ENCODE results near the gene APOBEC3A. TPM values are rescaled to one million over a fixed set of nuclear protein-coding genes. Genes with fewer than 3 reads are reported as not detected.

APOBEC3A gene
- 10 to 100 TPM in 2 of 5 experiments, not detected in 3; 15.7 to 79.1 TPM for total RNA-seq
- under 1 TPM in 1 of 2 donors, not detected in 1; 0.13 TPM for polyA plus RNA-seq
- not detected for total RNA-seq

DNA sequence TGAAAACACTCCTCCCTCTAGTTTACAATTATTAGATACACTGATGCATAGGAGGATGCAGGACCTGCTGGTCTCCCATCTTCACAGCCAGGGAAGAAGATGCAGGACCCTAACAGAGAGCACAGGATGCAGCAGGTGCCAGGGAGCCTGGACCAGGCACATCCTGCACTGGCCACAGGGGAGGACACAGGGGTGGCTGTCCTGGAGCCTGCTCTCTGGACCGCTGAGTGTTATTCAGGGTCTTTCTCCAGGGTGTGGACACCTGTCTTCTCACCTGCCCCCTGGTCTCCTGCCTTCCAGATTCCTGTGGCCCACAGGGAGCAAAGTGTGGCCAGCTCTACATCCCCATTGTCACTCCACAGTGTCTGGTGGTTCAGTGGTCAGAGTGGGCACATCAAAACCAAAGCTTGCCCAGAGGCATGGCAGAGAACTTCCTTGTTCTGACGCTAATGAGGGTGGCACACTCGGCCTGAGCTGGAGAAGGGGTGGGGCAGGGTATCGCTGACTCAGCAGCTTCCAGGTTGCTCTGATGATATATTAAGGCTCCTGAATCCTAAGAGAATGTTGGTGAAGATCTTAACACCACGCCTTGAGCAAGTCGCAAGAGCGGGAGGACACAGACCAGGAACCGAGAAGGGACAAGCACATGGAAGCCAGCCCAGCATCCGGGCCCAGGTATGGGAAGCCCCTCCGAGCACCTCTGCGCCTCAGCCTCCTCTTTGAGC, at the start of gene APOBEC3A:
Gene APOBEC3A (plus strand): TSS at position 564 of the 725 bp plus-strand sequence. CDS start 83 bp downstream, at position 647.
- H3K4me3 ChIP-seq (ENCODE audit: low read length), result no peak within 1 kb of the TSS
- ATAC-seq, result peak; percentile 67
- DNase-seq, result no peak

DNA sequence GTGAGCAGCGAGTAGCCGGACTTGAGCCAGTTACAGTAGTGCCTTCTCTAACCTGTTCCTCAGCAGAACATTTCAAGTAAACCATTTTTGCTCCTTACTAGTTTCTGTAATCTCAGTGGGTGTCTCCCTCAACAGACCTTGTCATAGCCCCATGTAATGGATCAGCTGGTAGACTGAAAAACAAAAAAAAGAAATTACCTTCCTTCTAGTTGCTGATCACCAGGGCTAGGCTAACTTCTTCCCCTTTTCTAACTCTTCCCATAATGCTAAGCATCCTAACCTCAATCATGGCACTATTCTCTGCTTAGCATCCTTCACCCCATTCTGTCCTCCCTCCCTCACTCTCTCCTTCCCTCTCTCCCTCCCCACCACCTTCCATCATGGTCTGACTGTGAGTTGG, 49.6 kb upstream of the APOBEC3A start:
- Mint-ChIP-seq H3K4me3 (no peak overlapping the region), H3K36me3 (peaks cover 0 to 4% (median 3%) of the 10 kb centered on the region in 5 donors), H3K27ac (no peak overlapping the region), H3K4me1 (peaks cover 0 to 3% (median 0%) of the 10 kb centered on the region in 7 donors), H3K27me3 (peaks cover 19 to 46% (median 32%) of the 10 kb centered on the region in 5 donors), H3K9me3 (peaks cover 0 to 10% (median 3%) of the 10 kb centered on the region in 11 donors)
- Histone ChIP-seq H3K36me3 (ENCODE audit: control insufficient read depth in 2 of 3, insufficient read depth in 3 of 3, low read length in 3 of 3) (no peaks in the 10 kb centered on the region), H3K9me3 (ENCODE audit: control insufficient read depth in 2 of 3, low read length in 3 of 3) (no peaks in the 10 kb centered on the region), H3K4me3 (ENCODE audit: low read length) (no peak overlapping the region), H3K27me3 (ENCODE audit: control insufficient read depth in 2 of 2, insufficient read depth in 2 of 2, low read length in 2 of 2) (no peaks in the 10 kb centered on the region), H3K27ac (ENCODE audit: low read depth, low read length) (no peak overlapping the region), H3K4me1 (ENCODE audit: control insufficient read depth in 2 of 2, insufficient read depth in 2 of 2, low read length in 2 of 2) (no peaks in the 10 kb centered on the region)
- ATAC-seq (no peak), DNase-seq (no peak)
- ChIA-PET POLR2A (no interaction called here), CTCF (no interaction called here)
- intact Hi-C loops (cut with micrococcal nuclease), result no loop called here

More for the DNA sequence above, at the start of gene APOBEC3A:
- ChIA-PET CTCF (no interaction called here), POLR2A (interaction anchor here (0.5 kb wide), 1 partner anchor 164 kb away, joined by 3 read pairs; no protein-coding TSS in a partner anchor)
- no peaks in the 10 kb centered on the region for H3K9me3 ChIP-seq (ENCODE audit: control insufficient read depth in 2 of 3, low read length in 3 of 3)
- peaks cover 0 to 49% (median 0%) of the 10 kb centered on the region in 7 donors for H3K4me1 Mint-ChIP-seq
- peak within 1 kb of the TSS in 1 of 10 donors; percentile 44 for H3K4me3 Mint-ChIP-seq
- no peaks in the 10 kb centered on the region for H3K36me3 ChIP-seq (ENCODE audit: control insufficient read depth in 2 of 3, insufficient read depth in 3 of 3, low read length in 3 of 3)
- H3K27ac ChIP-seq (ENCODE audit: low read depth, low read length), result no peak within 1 kb of the TSS
- H3K27me3 ChIP-seq (ENCODE audit: control insufficient read depth in 2 of 2, insufficient read depth in 2 of 2, low read length in 2 of 2), result no peaks in the 10 kb centered on the region
- H3K36me3 Mint-ChIP-seq, result no peaks in the 10 kb centered on the region
- intact Hi-C loops (cut with micrococcal nuclease), result no loop called here
- no peaks in the 10 kb centered on the region for H3K27me3 Mint-ChIP-seq
- H3K27ac Mint-ChIP-seq, result peak within 1 kb of the TSS in 2 of 9 donors; percentile 14 to 54
- H3K9me3 Mint-ChIP-seq, result peaks cover 0 to 2% (median 0%) of the 10 kb centered on the region in 11 donors
- no peaks in the 10 kb centered on the region for H3K4me1 ChIP-seq (ENCODE audit: control insufficient read depth in 2 of 2, insufficient read depth in 2 of 2, low read length in 2 of 2)

DNA sequence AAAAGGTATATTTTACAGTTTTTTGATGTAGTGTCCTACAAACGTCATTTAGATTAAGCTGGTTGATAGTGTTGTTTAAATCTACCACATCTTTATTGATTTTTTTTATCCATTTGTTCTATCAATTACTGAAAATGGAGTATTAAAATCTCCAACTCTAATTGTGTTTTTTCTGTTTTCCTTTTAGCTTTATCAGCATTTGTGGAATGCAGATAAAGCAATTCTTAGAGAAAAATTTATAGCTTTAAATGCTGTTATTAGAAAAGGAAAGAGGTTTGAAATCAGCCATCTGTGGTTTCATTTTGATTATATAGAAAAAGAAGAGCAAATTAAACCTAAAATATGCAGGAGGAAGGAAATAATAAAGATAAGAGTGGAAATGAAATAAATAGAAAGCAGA, 46.0 kb upstream of the APOBEC3A start:
- Histone ChIP-seq H3K27ac (ENCODE audit: low read depth, low read length) (no peak overlapping the region), H3K4me3 (ENCODE audit: low read length) (no peak overlapping the region), H3K4me1 (ENCODE audit: control insufficient read depth in 2 of 2, insufficient read depth in 2 of 2, low read length in 2 of 2) (no peaks in the 10 kb centered on the region), H3K27me3 (ENCODE audit: control insufficient read depth in 2 of 2, insufficient read depth in 2 of 2, low read length in 2 of 2) (no peaks in the 10 kb centered on the region), H3K9me3 (ENCODE audit: control insufficient read depth in 2 of 3, low read length in 3 of 3) (no peaks in the 10 kb centered on the region), H3K36me3 (ENCODE audit: control insufficient read depth in 2 of 3, insufficient read depth in 3 of 3, low read length in 3 of 3) (no peaks in the 10 kb centered on the region)
- H3K27me3 Mint-ChIP-seq, result peaks cover 13 to 53% (median 32%) of the 10 kb centered on the region in 5 donors
- intact Hi-C loops (cut with micrococcal nuclease), result no loop called here
- H3K4me3 Mint-ChIP-seq, result no peak overlapping the region
- peaks cover 0 to 3% (median 0%) of the 10 kb centered on the region in 7 donors for H3K4me1 Mint-ChIP-seq
- H3K36me3 Mint-ChIP-seq, result no peaks in the 10 kb centered on the region
- peaks cover 0 to 4% (median 0%) of the 10 kb centered on the region in 11 donors for H3K9me3 Mint-ChIP-seq
- ATAC-seq (no peak), DNase-seq (no peak)
- ChIA-PET POLR2A (no interaction called here), CTCF (interaction anchor here (2.1 kb wide), 1 partner anchor 41 kb away, joined by 7 read pairs; no protein-coding TSS in a partner anchor)
- no peak overlapping the region for H3K27ac Mint-ChIP-seq

DNA sequence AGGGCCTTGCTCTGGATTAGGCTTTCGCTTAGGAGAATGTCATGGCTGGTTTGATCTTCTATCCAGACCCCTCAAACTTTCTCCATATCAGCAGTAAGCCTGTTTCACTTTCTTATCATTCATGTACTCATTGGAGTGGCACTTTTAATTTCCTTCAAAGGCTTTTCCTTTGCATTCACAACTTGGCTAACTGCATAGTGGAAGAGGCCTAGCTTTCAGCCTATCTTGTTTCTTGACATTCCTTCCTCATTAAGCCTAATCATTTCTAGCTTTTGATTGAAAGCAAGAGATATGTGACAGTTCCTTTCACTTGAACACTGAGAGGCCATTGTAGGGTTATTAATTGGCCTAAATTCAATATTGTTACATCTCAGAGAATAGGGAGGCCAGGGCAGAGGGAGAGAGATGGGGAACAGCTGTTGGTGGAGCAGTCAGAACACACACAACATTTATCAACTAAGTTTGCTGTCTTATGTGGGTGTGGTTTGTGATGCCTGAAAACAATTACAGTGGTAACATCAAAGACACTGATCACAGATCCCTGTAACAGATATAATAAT, 37.7 kb upstream of the APOBEC3A start:
- Histone ChIP-seq H3K27me3 (ENCODE audit: control insufficient read depth in 2 of 2, insufficient read depth in 2 of 2, low read length in 2 of 2) (no peaks in the 10 kb centered on the region), H3K27ac (ENCODE audit: low read depth, low read length) (no peak overlapping the region), H3K9me3 (ENCODE audit: control insufficient read depth in 2 of 3, low read length in 3 of 3) (no peaks in the 10 kb centered on the region), H3K4me1 (ENCODE audit: control insufficient read depth in 2 of 2, insufficient read depth in 2 of 2, low read length in 2 of 2) (no peaks in the 10 kb centered on the region), H3K36me3 (ENCODE audit: control insufficient read depth in 2 of 3, insufficient read depth in 3 of 3, low read length in 3 of 3) (no peaks in the 10 kb centered on the region), H3K4me3 (ENCODE audit: low read length) (no peak overlapping the region)
- H3K27me3 Mint-ChIP-seq, result peaks cover 8 to 61% (median 12%) of the 10 kb centered on the region in 5 donors
- H3K4me3 Mint-ChIP-seq, result no peak overlapping the region
- H3K36me3 Mint-ChIP-seq, result no peaks in the 10 kb centered on the region
- no peaks in the 10 kb centered on the region for H3K9me3 Mint-ChIP-seq
- intact Hi-C loops (cut with micrococcal nuclease), result no loop called here
- no peak overlapping the region for H3K27ac Mint-ChIP-seq
- H3K4me1 Mint-ChIP-seq, result peaks cover 0 to 9% (median 0%) of the 10 kb centered on the region in 7 donors
- ChIA-PET CTCF (no interaction called here), POLR2A (no interaction called here)
- ATAC-seq (no peak), DNase-seq (no peak)

DNA sequence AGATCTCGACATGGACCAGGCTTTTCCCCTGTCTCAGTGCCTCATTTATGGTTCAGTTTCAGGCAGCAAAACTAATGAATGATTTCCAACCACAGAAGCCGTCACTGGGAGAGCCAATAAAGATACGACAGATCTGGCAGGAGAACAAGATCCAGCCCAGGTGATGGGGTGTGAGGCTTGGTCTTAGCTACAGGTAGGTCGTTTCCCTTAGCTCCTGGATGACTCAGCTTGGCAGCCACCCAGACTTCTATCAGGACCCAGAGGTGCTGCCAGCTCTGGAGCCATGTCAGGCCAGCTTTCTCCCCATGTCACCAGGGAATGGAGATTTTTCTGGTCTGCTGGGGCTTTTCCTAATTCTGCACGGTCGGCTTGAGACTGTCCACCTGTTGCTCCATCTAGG, 36.3 kb upstream of the APOBEC3A start:
- no peak overlapping the region for H3K27ac ChIP-seq (ENCODE audit: low read depth, low read length)

DNA sequence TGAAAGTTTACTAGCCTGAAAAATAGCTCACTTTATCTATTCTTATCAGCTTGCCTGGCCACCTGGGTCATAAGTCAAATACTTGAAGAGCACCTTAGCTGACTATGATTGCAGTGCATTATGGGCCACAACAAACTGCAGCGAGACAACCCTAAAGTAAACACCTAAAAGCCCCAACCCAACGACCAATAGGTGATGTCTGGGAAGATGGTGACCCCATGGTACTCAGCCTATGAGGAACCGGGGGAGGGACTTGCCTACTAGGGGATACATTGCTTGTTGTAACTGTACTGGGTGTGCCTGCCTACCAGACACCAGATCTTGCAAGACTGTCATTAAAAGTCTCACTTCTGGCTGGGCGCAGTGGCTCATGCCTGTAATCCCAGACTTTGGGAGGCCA, 35.6 kb upstream of the APOBEC3A start:
- Histone ChIP-seq H3K9me3 (ENCODE audit: control insufficient read depth in 2 of 3, low read length in 3 of 3) (no peaks in the 10 kb centered on the region), H3K4me1 (ENCODE audit: control insufficient read depth in 2 of 2, insufficient read depth in 2 of 2, low read length in 2 of 2) (no peaks in the 10 kb centered on the region), H3K27me3 (ENCODE audit: control insufficient read depth in 2 of 2, insufficient read depth in 2 of 2, low read length in 2 of 2) (no peaks in the 10 kb centered on the region), H3K27ac (ENCODE audit: low read depth, low read length) (no peak overlapping the region), H3K36me3 (ENCODE audit: control insufficient read depth in 2 of 3, insufficient read depth in 3 of 3, low read length in 3 of 3) (no peaks in the 10 kb centered on the region), H3K4me3 (ENCODE audit: low read length) (no peak overlapping the region)
- no peaks in the 10 kb centered on the region for H3K9me3 Mint-ChIP-seq
- ChIA-PET POLR2A (interaction anchor here (1.2 kb wide), 1 partner anchor 19 kb away, joined by 3 read pairs; no protein-coding TSS in a partner anchor), CTCF (no interaction called here)
- intact Hi-C loops (cut with micrococcal nuclease), result no loop called here
- peaks cover 17 to 62% (median 18%) of the 10 kb centered on the region in 5 donors for H3K27me3 Mint-ChIP-seq
- ATAC-seq (no peak), DNase-seq (no peak)
- peaks cover 0 to 9% (median 0%) of the 10 kb centered on the region in 7 donors for H3K4me1 Mint-ChIP-seq
- H3K27ac Mint-ChIP-seq, result no peak overlapping the region
- no peak overlapping the region for H3K4me3 Mint-ChIP-seq
- H3K36me3 Mint-ChIP-seq, result no peaks in the 10 kb centered on the region

More for the DNA sequence above, 36.3 kb upstream of the APOBEC3A start:
- Histone ChIP-seq H3K27me3 (ENCODE audit: control insufficient read depth in 2 of 2, insufficient read depth in 2 of 2, low read length in 2 of 2) (no peaks in the 10 kb centered on the region), H3K4me1 (ENCODE audit: control insufficient read depth in 2 of 2, insufficient read depth in 2 of 2, low read length in 2 of 2) (no peaks in the 10 kb centered on the region), H3K9me3 (ENCODE audit: control insufficient read depth in 2 of 3, low read length in 3 of 3) (no peaks in the 10 kb centered on the region), H3K36me3 (ENCODE audit: control insufficient read depth in 2 of 3, insufficient read depth in 3 of 3, low read length in 3 of 3) (no peaks in the 10 kb centered on the region), H3K4me3 (ENCODE audit: low read length) (no peak overlapping the region)
- H3K36me3 Mint-ChIP-seq, result no peaks in the 10 kb centered on the region
- intact Hi-C loops (cut with micrococcal nuclease), result no loop called here
- peaks cover 17 to 65% (median 18%) of the 10 kb centered on the region in 5 donors for H3K27me3 Mint-ChIP-seq
- ChIA-PET POLR2A (no interaction called here), CTCF (no interaction called here)
- H3K4me3 Mint-ChIP-seq, result no peak overlapping the region
- H3K27ac Mint-ChIP-seq, result no peak overlapping the region
- no peak for DNase-seq
- H3K9me3 Mint-ChIP-seq, result no peaks in the 10 kb centered on the region
- peaks cover 0 to 9% (median 0%) of the 10 kb centered on the region in 7 donors for H3K4me1 Mint-ChIP-seq
- ATAC-seq, result no peak
